GM12874 (cell line): Measurements from ENCODE around the gene HS6ST3.

ENCODE experiments used
- TF ChIP-seq, protein P1 (sequence below): IDR thresholded peaks from 2 replicates; pipeline ENCODE4 v1.5.1; 2011; ENCODE audit warnings: low read depth, mild to moderate bottlenecking, control low read depth, low read length, moderate library complexity; ENCODE audit not compliant: insufficient read depth

Gene HS6ST3

DNA sequence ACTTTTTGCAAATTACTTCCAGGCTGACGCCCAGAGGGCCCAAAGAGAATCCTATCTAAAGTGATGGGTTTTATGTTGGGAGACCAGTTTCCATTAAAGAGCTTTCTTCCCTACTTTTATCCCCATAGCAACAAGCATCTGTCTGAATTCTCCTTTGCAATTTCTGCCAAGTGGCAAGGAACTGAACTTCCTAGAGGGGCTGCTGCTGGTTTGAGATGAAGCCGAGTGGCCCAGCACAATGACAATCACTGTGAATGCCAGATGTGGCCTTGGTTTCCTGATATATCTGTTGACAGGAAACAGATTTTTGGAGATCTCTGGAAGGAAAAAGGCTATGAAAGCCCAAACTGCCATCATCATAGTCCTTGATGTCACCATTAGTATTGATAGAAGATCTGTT lies 705.8 kb downstream of the HS6ST3 start:
- TF ChIP-seq, protein P1, sequence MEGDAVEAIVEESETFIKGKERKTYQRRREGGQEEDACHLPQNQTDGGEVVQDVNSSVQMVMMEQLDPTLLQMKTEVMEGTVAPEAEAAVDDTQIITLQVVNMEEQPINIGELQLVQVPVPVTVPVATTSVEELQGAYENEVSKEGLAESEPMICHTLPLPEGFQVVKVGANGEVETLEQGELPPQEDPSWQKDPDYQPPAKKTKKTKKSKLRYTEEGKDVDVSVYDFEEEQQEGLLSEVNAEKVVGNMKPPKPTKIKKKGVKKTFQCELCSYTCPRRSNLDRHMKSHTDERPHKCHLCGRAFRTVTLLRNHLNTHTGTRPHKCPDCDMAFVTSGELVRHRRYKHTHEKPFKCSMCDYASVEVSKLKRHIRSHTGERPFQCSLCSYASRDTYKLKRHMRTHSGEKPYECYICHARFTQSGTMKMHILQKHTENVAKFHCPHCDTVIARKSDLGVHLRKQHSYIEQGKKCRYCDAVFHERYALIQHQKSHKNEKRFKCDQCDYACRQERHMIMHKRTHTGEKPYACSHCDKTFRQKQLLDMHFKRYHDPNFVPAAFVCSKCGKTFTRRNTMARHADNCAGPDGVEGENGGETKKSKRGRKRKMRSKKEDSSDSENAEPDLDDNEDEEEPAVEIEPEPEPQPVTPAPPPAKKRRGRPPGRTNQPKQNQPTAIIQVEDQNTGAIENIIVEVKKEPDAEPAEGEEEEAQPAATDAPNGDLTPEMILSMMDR = no peak

DNA sequence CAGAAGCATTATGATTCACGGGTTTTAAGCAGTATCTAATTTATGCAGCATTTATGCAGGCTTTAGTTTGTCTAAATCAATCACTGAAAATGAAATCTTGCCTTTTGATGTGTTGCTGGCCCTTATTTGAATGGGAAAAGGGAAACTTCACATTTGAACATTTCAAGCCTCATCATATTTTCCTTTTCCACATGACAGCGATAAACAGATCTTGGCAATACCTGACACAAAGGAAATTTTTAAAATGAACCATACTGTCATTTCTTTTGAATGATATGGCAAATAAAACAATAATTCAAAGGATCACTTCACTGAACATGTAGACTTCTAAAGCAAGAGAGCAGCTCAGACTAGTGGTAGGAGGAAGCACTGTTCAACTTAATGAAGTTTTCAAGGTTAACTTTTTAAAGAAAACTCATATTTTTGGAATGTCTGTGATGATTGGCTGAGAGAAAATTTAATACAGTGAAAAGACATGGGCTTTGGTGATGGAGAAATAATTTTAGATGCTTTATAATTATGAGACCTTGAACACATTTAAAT lies 706.3 kb downstream of the HS6ST3 start:
- TF ChIP-seq, protein P1 = no peak

DNA sequence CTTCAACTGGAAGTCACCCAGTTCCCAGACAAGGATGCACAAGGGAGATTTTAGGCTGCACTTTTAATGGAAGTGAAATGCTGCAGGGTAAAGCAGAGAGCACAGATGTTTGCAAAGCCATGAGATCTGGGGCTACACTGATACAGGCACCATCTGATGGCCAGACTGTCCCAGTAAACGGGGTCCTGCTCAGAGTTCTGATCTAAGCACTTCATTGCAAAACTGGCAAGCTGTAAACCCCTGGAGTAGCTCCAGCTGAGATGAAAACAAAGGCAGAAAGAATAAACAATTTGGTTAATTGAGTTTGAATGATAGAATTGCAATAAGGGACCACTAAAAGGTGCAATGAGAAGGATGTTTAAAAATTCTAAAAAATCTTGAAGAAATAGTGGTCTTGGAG lies 707.2 kb downstream of the HS6ST3 start:
- TF ChIP-seq, protein P1 = no peak

DNA sequence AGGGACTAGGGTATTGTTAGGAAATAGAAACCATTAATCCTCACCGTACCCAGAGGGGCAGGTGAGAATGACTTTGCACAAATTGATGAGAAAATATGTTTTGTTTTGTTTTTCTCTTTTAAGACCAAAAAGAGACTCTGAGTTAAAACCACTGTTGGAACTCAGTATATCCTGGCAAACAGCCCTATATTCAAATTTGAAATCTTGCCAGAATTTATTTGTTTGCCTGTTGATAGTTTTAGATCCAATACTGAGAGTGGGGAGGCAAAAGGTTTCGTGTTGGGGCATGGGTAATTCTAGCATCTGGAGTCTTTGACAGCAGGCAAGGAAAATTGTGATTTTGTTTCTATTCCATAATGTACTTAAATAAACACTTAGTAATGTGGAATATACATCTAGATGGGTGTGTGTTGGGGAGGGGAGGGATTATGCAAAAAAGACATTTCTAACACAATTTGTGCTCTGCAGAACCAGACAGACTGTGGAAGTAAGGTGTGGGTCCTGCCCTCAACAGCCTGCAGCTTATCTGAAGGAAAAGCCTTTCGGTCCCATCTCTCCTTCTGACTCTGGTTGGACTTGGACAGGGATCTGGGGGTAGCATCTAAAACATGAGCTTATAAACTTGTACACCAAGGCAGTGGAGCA lies 713.7 kb downstream of the HS6ST3 start:
- TF ChIP-seq, protein P1 = no peak

DNA sequence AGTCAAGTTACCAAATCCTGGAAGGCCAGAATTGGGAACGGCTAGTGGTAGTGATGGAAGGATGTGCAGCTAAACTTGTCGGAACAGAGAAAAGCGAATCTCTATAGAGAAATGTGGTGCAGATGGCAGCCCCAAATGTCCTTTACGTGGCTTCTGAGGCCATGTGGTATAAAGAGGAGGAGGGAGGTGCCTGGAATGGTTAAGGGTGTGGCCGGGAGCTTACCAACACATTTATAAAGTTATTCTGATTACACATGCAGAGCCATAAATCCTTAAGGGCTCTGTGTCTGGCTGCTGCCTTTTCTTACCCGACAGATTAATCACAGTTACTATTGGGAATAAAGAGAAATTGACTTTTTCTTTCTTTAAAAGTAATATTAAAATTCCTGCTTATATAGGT lies 714.3 kb downstream of the HS6ST3 start:
- TF ChIP-seq, protein P1 = no peak

DNA sequence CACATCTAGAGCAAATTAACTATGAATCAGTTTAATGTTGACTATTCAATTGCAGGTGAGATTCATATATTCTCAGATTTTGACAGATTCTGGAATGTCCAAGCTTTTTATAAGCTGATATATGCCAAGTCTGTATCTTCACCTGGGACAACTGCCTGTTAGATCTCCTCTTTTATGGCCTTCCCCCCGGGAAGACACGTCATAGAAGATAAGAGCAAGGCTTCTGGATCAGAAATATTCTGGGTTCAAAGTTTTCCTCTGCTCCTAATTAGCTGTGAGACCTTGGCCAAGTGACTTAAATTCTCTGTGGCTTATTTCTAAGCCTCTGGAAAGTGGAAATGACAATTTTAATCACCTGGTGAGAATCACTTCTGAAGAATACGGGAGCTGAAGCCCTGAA lies 716.8 kb downstream of the HS6ST3 start:
- TF ChIP-seq, protein P1 = no peak

DNA sequence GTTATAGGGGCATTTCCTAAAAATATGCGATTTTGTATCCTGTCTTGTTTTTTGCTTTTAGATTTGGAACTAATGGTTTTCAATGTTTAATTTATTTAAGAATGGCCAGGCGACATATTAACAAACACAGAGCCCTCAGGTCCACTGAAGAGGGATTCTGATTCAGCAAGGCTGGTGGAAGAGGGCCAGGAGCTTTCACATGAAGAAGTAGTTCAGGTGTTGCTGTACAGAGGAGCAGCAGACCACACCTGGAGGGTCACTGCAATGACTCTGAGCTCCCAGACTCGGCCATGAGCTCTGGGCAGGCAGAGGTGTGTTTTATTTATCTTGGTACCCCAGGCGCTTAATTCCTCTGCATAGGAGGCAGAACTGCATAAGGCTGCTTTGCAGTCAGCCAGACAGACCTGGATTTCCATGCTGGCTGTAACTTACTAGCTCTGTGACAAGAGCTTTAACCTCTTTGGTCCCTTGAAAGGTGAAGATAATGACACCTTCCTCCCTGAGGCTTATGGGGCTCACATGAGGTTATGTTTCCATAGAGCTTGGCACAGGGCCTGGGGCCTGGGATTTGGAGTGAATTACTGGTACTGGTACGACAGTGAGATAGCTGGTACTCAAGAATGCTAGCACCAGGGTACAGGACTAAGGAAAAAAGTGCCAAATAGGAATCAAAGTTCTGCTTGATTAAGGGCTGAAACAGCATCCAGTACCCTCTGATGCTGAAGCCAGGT lies 719.6 kb downstream of the HS6ST3 start:
- TF ChIP-seq, protein P1 = no peak
